Astrocyte (in vitro differentiated cells and primary cell): ENCODE data around the gene CORIN. TPM values are rescaled to one million over a fixed set of nuclear protein-coding genes. Genes with fewer than 3 reads are reported as not detected.

Experiments used
- DNase-seq: peaks from one replicate; pipeline ENCODE4 v3.0.0-alpha.2; 2010; ENCODE audit warnings: low read depth
- FAIRE-seq: peaks from 2 replicates; lab custom pipeline; 2011; peaks lifted over from hg19 to GRCh38; lab: Jason Lieb, UNC
- H2AFZ ChIP-seq: 2 replicates; pipeline ENCODE4 v1.6.0; 2012; ENCODE audit warnings: low read depth, low read length, inconsistent platforms
- H3K27ac ChIP-seq: 2 replicates; pipeline ENCODE4 v1.5.1; 2011; ENCODE audit warnings: low read depth, low read length, inconsistent platforms
- H3K27me3 ChIP-seq: 2 replicates; pipeline ENCODE4 v1.6.0; 2011; ENCODE audit warnings: low read length, inconsistent platforms; ENCODE audit not compliant: insufficient read depth
- H3K36me3 ChIP-seq: 2 replicates; pipeline ENCODE4 v1.5.1; 2011; ENCODE audit warnings: low read length, inconsistent platforms; ENCODE audit not compliant: insufficient read depth
- H3K4me1 ChIP-seq: 2 replicates; pipeline ENCODE4 v1.5.1; 2011; ENCODE audit warnings: low read length, inconsistent platforms; ENCODE audit not compliant: insufficient read depth
- H3K4me2 ChIP-seq: 2 replicates; pipeline ENCODE4 v1.6.0; 2012; ENCODE audit warnings: low read length, inconsistent platforms
- H3K4me3 ChIP-seq: 2 replicates; pipeline ENCODE4 v1.5.1; 2011; ENCODE audit warnings: low read depth, mild to moderate bottlenecking, low read length, inconsistent platforms; ENCODE audit not compliant: insufficient read depth
- H3K79me2 ChIP-seq: 2 replicates; pipeline ENCODE4 v1.6.0; 2012; ENCODE audit warnings: mild to moderate bottlenecking, low read length, inconsistent platforms; ENCODE audit not compliant: insufficient read depth
- H3K9ac ChIP-seq: 2 replicates; pipeline ENCODE4 v1.6.0; 2012; ENCODE audit warnings: mild to moderate bottlenecking, low read length, inconsistent platforms
- H3K9me3 ChIP-seq: 2 replicates; pipeline ENCODE4 v1.5.1; 2012; ENCODE audit warnings: low read depth, mild to moderate bottlenecking, low read length, inconsistent platforms; ENCODE audit not compliant: insufficient read depth
- H4K20me1 ChIP-seq: 2 replicates; pipeline ENCODE4 v1.6.0; 2012; ENCODE audit warnings: low read length, inconsistent platforms; ENCODE audit not compliant: insufficient read depth
- H3K27ac Mint-ChIP-seq: one replicate; pipeline ENCODE4 v1.8.0; 2021; ENCODE audit warnings: mild to moderate bottlenecking, mixed read lengths; ENCODE audit not compliant: unreplicated experiment
- H3K27me3 Mint-ChIP-seq: one replicate; pipeline ENCODE4 v1.8.0; 2021; ENCODE audit warnings: low read depth, mixed read lengths; ENCODE audit not compliant: unreplicated experiment
- H3K36me3 Mint-ChIP-seq: one replicate; pipeline ENCODE4 v1.8.0; 2021; ENCODE audit warnings: low read depth, mixed read lengths; ENCODE audit not compliant: unreplicated experiment
- H3K4me1 Mint-ChIP-seq: one replicate; pipeline ENCODE4 v1.8.0; 2021; ENCODE audit warnings: low read depth, mixed read lengths; ENCODE audit not compliant: unreplicated experiment
- H3K4me3 Mint-ChIP-seq: one replicate; pipeline ENCODE4 v1.8.0; 2021; ENCODE audit warnings: mild to moderate bottlenecking, moderate library complexity, mixed read lengths; ENCODE audit not compliant: unreplicated experiment
- H3K9me3 Mint-ChIP-seq: one replicate; pipeline ENCODE4 v1.8.0; 2021; ENCODE audit warnings: mild to moderate bottlenecking, mixed read lengths; ENCODE audit not compliant: unreplicated experiment
- EZH2 ChIP-seq: IDR thresholded peaks from 2 replicates; pipeline ENCODE4 v1.6.1; 2012; ENCODE audit warnings: mild to moderate bottlenecking, low read length, inconsistent platforms; ENCODE audit not compliant: insufficient read depth
- total RNA-seq: library from RNA; stranded (reverse); gene quantifications from 2 replicates; pipeline ENCODE4 v1.2.1, GENCODE V29; 2021
- TF ChIP-seq, protein P1 (sequence below): IDR thresholded peaks from 2 replicates; pipeline ENCODE4 v1.5.1; 2011; ENCODE audit warnings: low read depth, mild to moderate bottlenecking, inconsistent platforms, low read length, moderate library complexity; ENCODE audit not compliant: insufficient read depth

The CORIN gene
- total RNA-seq, 1 donor from 2014 or later, result 0.20 TPM

- Mint-ChIP-seq H3K27ac (no peak overlapping the region), H3K9me3 (no peaks in the 10 kb centered on the region), H3K4me3 (no peak overlapping the region), H3K27me3 (peaks cover 6% of the 10 kb centered on the region), H3K36me3 (no peaks in the 10 kb centered on the region), H3K4me1 (peaks cover 10% of the 10 kb centered on the region)
- no peaks in the 10 kb centered on the region for H4K20me1 ChIP-seq
- no peaks in the 10 kb centered on the region for H3K27me3 ChIP-seq
- H3K4me1 ChIP-seq, result no peaks in the 10 kb centered on the region
- no peaks in the 10 kb centered on the region for H3K9me3 ChIP-seq
- DNase-seq (no peak), FAIRE-seq (no peak)
- H3K36me3 ChIP-seq, result no peaks in the 10 kb centered on the region
- no peak overlapping the region for H3K4me3 ChIP-seq
- no peak overlapping the region for H3K9ac ChIP-seq
- no peak overlapping the region for H3K4me2 ChIP-seq
- TF ChIP-seq, protein P1, sequence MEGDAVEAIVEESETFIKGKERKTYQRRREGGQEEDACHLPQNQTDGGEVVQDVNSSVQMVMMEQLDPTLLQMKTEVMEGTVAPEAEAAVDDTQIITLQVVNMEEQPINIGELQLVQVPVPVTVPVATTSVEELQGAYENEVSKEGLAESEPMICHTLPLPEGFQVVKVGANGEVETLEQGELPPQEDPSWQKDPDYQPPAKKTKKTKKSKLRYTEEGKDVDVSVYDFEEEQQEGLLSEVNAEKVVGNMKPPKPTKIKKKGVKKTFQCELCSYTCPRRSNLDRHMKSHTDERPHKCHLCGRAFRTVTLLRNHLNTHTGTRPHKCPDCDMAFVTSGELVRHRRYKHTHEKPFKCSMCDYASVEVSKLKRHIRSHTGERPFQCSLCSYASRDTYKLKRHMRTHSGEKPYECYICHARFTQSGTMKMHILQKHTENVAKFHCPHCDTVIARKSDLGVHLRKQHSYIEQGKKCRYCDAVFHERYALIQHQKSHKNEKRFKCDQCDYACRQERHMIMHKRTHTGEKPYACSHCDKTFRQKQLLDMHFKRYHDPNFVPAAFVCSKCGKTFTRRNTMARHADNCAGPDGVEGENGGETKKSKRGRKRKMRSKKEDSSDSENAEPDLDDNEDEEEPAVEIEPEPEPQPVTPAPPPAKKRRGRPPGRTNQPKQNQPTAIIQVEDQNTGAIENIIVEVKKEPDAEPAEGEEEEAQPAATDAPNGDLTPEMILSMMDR, result no peak
- TF ChIP-seq EZH2, result no peak
- no peaks in the 10 kb centered on the region for H3K79me2 ChIP-seq
- no peak overlapping the region for H2AFZ ChIP-seq
- no peak overlapping the region for H3K27ac ChIP-seq
Measured at GRCh38 chr4:47646372-47646771, 191.5 kb downstream of the CORIN start.

DNA sequence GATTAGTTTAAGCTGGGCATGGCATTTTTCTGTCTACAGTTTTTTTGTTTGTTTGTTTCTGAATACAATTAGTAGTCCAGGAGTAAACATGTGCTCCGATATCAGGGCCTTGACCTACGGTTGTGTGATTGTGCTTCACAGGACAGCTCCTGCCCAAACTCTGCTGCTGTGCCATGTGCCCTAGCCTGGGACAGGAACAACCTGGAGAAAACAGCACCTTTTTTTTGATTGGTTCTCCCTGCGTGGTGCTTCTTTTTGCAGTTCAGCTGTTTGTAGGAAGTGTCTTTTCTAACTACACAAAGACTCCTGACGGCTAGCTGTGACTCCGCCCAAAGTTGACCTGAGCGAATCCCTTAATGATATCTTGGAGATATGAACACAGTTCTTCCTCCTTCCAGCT lies 194.0 kb downstream of the CORIN start:
- Histone ChIP-seq H3K9ac (no peak overlapping the region), H3K4me1 (no peaks in the 10 kb centered on the region), H3K4me2 (no peak overlapping the region), H3K9me3 (no peaks in the 10 kb centered on the region), H3K36me3 (no peaks in the 10 kb centered on the region), H3K27me3 (no peaks in the 10 kb centered on the region), H3K79me2 (no peaks in the 10 kb centered on the region), H4K20me1 (no peaks in the 10 kb centered on the region), H3K4me3 (no peak overlapping the region), H3K27ac (no peak overlapping the region), H2AFZ (no peak overlapping the region)
- Mint-ChIP-seq H3K4me1 (peaks cover 14% of the 10 kb centered on the region), H3K9me3 (no peaks in the 10 kb centered on the region), H3K36me3 (no peaks in the 10 kb centered on the region), H3K27ac (no peak overlapping the region), H3K4me3 (no peak overlapping the region), H3K27me3 (no peaks in the 10 kb centered on the region)
- no peak for TF ChIP-seq EZH2
- TF ChIP-seq, protein P1, result no peak
- FAIRE-seq, result no peak
- no peak for DNase-seq

GRCh38 chr4:47642985-47643760 lies 194.7 kb downstream of the CORIN start:
- no peaks in the 10 kb centered on the region for H3K4me1 ChIP-seq
- H3K9me3 ChIP-seq, result no peaks in the 10 kb centered on the region
- FAIRE-seq (no peak), DNase-seq (peak; percentile 92)
- no peaks in the 10 kb centered on the region for H3K36me3 ChIP-seq
- no peak overlapping the region for H3K4me3 Mint-ChIP-seq
- H4K20me1 ChIP-seq, result no peaks in the 10 kb centered on the region
- no peak overlapping the region for H3K27ac Mint-ChIP-seq
- peaks cover 3% of the 10 kb centered on the region for H3K9me3 Mint-ChIP-seq
- no peak overlapping the region for H3K4me2 ChIP-seq
- no peak overlapping the region for H3K27ac ChIP-seq
- H3K27me3 ChIP-seq, result no peaks in the 10 kb centered on the region
- peaks cover under 1% of the 10 kb centered on the region for H3K36me3 Mint-ChIP-seq
- TF ChIP-seq, protein P1, result no peak
- no peak for TF ChIP-seq EZH2
- H3K4me1 Mint-ChIP-seq, result peaks cover 14% of the 10 kb centered on the region
- H3K27me3 Mint-ChIP-seq, result no peaks in the 10 kb centered on the region
- no peak overlapping the region for H3K9ac ChIP-seq
- H3K4me3 ChIP-seq, result no peak overlapping the region
- no peak overlapping the region for H2AFZ ChIP-seq
- no peaks in the 10 kb centered on the region for H3K79me2 ChIP-seq
